Loucy (cell line): ENCODE results near the gene SLC15A3.

ENCODE experiments used
- H2AFZ ChIP-seq: fragments of 200-600 bp; sonication (generic); 2 replicates; pipeline ENCODE4 v1.6.0; 2016; ENCODE audit warnings: antibody characterized with exemption, mild to moderate bottlenecking, low read length, moderate library complexity
- H3F3A ChIP-seq: fragments of 200-600 bp; 2 replicates; pipeline ENCODE4 v1.6.0; 2016; ENCODE audit warnings: antibody characterized with exemption, low read depth, mild to moderate bottlenecking
- H3K27me3 ChIP-seq: fragments of 200-600 bp; sonication (generic); 2 replicates; pipeline ENCODE4 v1.6.1; 2014; ENCODE audit warnings: low read length, mild to moderate bottlenecking; ENCODE audit not compliant: insufficient read depth, poor library complexity, severe bottlenecking
- H3K36me3 ChIP-seq: fragments of 200-600 bp; sonication (generic); 2 replicates; pipeline ENCODE4 v1.6.1; 2016; ENCODE audit warnings: low read length; ENCODE audit not compliant: insufficient read depth
- H3K4me1 ChIP-seq: fragments of 200-600 bp; sonication (generic); 2 replicates; pipeline ENCODE4 v1.5.1; 2014; ENCODE audit warnings: low read length, mild to moderate bottlenecking; ENCODE audit not compliant: insufficient read depth, poor library complexity, severe bottlenecking
- H3K4me2 ChIP-seq: fragments of 200-600 bp; sonication (generic); 2 replicates; pipeline ENCODE4 v1.6.0; 2014; ENCODE audit warnings: antibody characterized with exemption, low read length, low read depth, mild to moderate bottlenecking; ENCODE audit not compliant: poor library complexity, severe bottlenecking
- H3K4me3 ChIP-seq: fragments of 200-600 bp; sonication (generic); 2 replicates; pipeline ENCODE4 v1.5.1; 2014; ENCODE audit warnings: low read length, mild to moderate bottlenecking, mixed read lengths; ENCODE audit not compliant: poor library complexity, severe bottlenecking
- H3K79me2 ChIP-seq: fragments of 200-600 bp; sonication (generic); 2 replicates; pipeline ENCODE4 v1.6.1; 2014; ENCODE audit warnings: low read length; ENCODE audit not compliant: insufficient read depth
- H3K9ac ChIP-seq: fragments of 200-600 bp; sonication (generic); 2 replicates; pipeline ENCODE4 v1.6.0; 2014; ENCODE audit warnings: mild to moderate bottlenecking, low read depth, low read length, moderate library complexity; ENCODE audit not compliant: poor library complexity, severe bottlenecking
- H3K9me2 ChIP-seq: fragments of 200-600 bp; sonication (generic); replicated peaks from 2 replicates; pipeline ENCODE4 v1.6.1; 2016; ENCODE audit warnings: low read depth, low read length, mixed read lengths
- H3K9me3 ChIP-seq: fragments of 200-600 bp; sonication (generic); 2 replicates; pipeline ENCODE4 v1.6.1; 2014; ENCODE audit warnings: mild to moderate bottlenecking, antibody characterized with exemption, low read length, low read depth; ENCODE audit not compliant: insufficient read depth
- H4K20me1 ChIP-seq: fragments of 200-600 bp; sonication (generic); 2 replicates; pipeline ENCODE4 v1.6.0; 2014; ENCODE audit warnings: antibody characterized with exemption, low read length, mild to moderate bottlenecking; ENCODE audit not compliant: insufficient read depth, poor library complexity, severe bottlenecking
- EZH2phosphoT487 ChIP-seq: fragments of 200-600 bp; IDR thresholded peaks from 2 replicates; pipeline ENCODE4 v1.6.1; 2018; ENCODE audit warnings: antibody characterized with exemption, mild to moderate bottlenecking, moderate library complexity, borderline replicate concordance
- TF ChIP-seq, protein P1 (sequence below): fragments of 200-600 bp; sonication (generic); conservative IDR thresholded peaks from 2 replicates; pipeline ENCODE4 v1.5.1; 2014; ENCODE audit warnings: mild to moderate bottlenecking, antibody characterized with exemption, low read length

SLC15A3 gene

GRCh38 chr11:60926500-60926899 is 25.5 kb downstream of the SLC15A3 start:
- TF ChIP-seq EZH2phosphoT487 = no peak
- TF ChIP-seq, protein P1, sequence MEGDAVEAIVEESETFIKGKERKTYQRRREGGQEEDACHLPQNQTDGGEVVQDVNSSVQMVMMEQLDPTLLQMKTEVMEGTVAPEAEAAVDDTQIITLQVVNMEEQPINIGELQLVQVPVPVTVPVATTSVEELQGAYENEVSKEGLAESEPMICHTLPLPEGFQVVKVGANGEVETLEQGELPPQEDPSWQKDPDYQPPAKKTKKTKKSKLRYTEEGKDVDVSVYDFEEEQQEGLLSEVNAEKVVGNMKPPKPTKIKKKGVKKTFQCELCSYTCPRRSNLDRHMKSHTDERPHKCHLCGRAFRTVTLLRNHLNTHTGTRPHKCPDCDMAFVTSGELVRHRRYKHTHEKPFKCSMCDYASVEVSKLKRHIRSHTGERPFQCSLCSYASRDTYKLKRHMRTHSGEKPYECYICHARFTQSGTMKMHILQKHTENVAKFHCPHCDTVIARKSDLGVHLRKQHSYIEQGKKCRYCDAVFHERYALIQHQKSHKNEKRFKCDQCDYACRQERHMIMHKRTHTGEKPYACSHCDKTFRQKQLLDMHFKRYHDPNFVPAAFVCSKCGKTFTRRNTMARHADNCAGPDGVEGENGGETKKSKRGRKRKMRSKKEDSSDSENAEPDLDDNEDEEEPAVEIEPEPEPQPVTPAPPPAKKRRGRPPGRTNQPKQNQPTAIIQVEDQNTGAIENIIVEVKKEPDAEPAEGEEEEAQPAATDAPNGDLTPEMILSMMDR = no peak
- Histone ChIP-seq H3K4me3 (no peak overlapping the region), H3F3A (no peaks in the 10 kb centered on the region), H3K4me2 (no peak overlapping the region), H3K27me3 (no peaks in the 10 kb centered on the region), H4K20me1 (no peaks in the 10 kb centered on the region), H3K9me3 (no peaks in the 10 kb centered on the region), H3K9ac (no peak overlapping the region), H3K9me2 (no peaks in the 10 kb centered on the region), H2AFZ (no peak overlapping the region), H3K4me1 (peaks cover 18% of the 10 kb centered on the region), H3K79me2 (no peaks in the 10 kb centered on the region), H3K36me3 (peaks cover 18% of the 10 kb centered on the region; the same call in 1 of the 2 replicates)

DNA sequence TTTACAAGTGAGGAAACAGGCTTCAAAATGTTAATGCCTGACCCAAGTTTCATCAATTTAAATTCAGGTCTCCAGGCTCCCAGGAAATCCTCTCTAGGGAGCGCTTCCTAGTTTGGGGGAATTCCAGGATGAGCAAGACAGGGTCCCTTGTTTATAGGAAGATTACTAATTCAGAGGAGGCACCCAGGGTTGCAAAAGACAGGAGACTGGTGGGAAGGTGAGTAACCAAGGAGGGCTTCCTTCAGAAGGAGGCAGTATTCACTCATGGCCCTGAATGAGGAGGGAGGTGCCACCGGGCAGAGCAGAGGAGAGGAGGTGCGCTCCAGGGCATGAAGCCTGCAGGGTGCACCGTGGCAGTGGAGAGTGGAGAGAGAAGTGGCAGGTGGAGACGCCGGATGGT is 26.1 kb downstream of the SLC15A3 start:
- Histone ChIP-seq H3K4me3 (no peak overlapping the region), H3F3A (no peaks in the 10 kb centered on the region), H3K4me1 (peaks cover 18% of the 10 kb centered on the region), H3K9me2 (no peaks in the 10 kb centered on the region), H4K20me1 (no peaks in the 10 kb centered on the region), H3K9me3 (no peaks in the 10 kb centered on the region), H3K9ac (no peak overlapping the region), H3K4me2 (no peak overlapping the region), H3K36me3 (peaks cover 24% of the 10 kb centered on the region; the same call in 1 of the 2 replicates), H3K79me2 (no peaks in the 10 kb centered on the region), H2AFZ (no peak overlapping the region), H3K27me3 (no peaks in the 10 kb centered on the region)
- TF ChIP-seq EZH2phosphoT487 = no peak
- TF ChIP-seq, protein P1 = no peak

GRCh38 chr11:60924906-60925853 is 26.8 kb downstream of the SLC15A3 start:
- Histone ChIP-seq H3K36me3 (peaks cover 31% of the 10 kb centered on the region; the same call in 1 of the 2 replicates), H3K9ac (peak overlapping the region; percentile 26), H3K4me2 (peak overlapping the region; percentile 70), H3K4me3 (peak overlapping the region; percentile 72), H3K27me3 (no peaks in the 10 kb centered on the region), H3K4me1 (peaks cover 18% of the 10 kb centered on the region), H3K9me2 (no peaks in the 10 kb centered on the region), H3K79me2 (no peaks in the 10 kb centered on the region; the same call in 1 of the 2 replicates), H3K9me3 (no peaks in the 10 kb centered on the region), H4K20me1 (no peaks in the 10 kb centered on the region), H3F3A (no peaks in the 10 kb centered on the region), H2AFZ (0 out of 2 replicates have a peak overlapping the region, but pooled peaks have one; percentile 54)
- TF ChIP-seq, protein P1 = no peak
- no peak for TF ChIP-seq EZH2phosphoT487
